ENCODE data around the gene SCN10A.

SCN10A gene

GRCh38 chr3:38717355-38718240 is 98.4 kb downstream of the SCN10A start:
- DNase-seq, result no peak

GRCh38 chr3:38713121-38713520 is 102.9 kb downstream of the SCN10A start:
- no peak for DNase-seq

GRCh38 chr3:38711321-38711720 is 104.7 kb downstream of the SCN10A start:
- DNase-seq, result no peak

- no peak for DNase-seq
These were observed 108.3 kb downstream of the SCN10A start for GRCh38 chr3:38707730-38708129.

GRCh38 chr3:38706961-38707360 is 109.1 kb downstream of the SCN10A start:
- no peak for DNase-seq

- no peak for DNase-seq
These were observed 113.8 kb downstream of the SCN10A start for GRCh38 chr3:38702231-38702630.

- DNase-seq, result no peak
These were observed 117.3 kb downstream of the SCN10A start for GRCh38 chr3:38698760-38699159.

GRCh38 chr3:38698061-38698460 is 118.0 kb downstream of the SCN10A start:
- no peak for DNase-seq

GRCh38 chr3:38696034-38696433 is 120.0 kb downstream of the SCN10A start:
- DNase-seq, result no peak

GRCh38 chr3:38690185-38690584 is 125.8 kb downstream of the SCN10A start:
- DNase-seq, result no peak

- no peak for DNase-seq
These were observed 126.2 kb downstream of the SCN10A start for GRCh38 chr3:38689774-38690173.

- DNase-seq, result no peak
These were observed 126.7 kb downstream of the SCN10A start for GRCh38 chr3:38689346-38689745.

GRCh38 chr3:38687321-38687720 is 128.7 kb downstream of the SCN10A start:
- no peak for DNase-seq

- no peak for DNase-seq
These were observed 131.5 kb downstream of the SCN10A start for GRCh38 chr3:38684546-38684945.

GRCh38 chr3:38669668-38670067 is 146.3 kb downstream of the SCN10A start:
- DNase-seq, result no peak

- no peak for DNase-seq
These were observed 153.5 kb downstream of the SCN10A start for GRCh38 chr3:38662544-38662943.

- peak; percentile 17 for DNase-seq
These were observed 157.2 kb downstream of the SCN10A start for GRCh38 chr3:38658841-38659240.

GRCh38 chr3:38657369-38657768 is 158.6 kb downstream of the SCN10A start:
- DNase-seq, result peak; percentile 32

GRCh38 chr3:38655708-38656300 is 160.2 kb downstream of the SCN10A start:
- DNase-seq, result peak; percentile 59

- DNase-seq, result peak; percentile 40
These were observed 162.1 kb downstream of the SCN10A start for GRCh38 chr3:38653685-38654537.

GRCh38 chr3:38652934-38653333 is 163.1 kb downstream of the SCN10A start:
- no peak for DNase-seq

GRCh38 chr3:38651153-38651789 is 164.7 kb downstream of the SCN10A start:
- peak; percentile 88 for DNase-seq
